K562 (cell line): ENCODE measurements around the gene RSPH6A. TPM values are rescaled to one million over a fixed set of nuclear protein-coding genes. Genes with fewer than 3 reads are reported as not detected.

ENCODE experiments used
- MAFF ChIP-seq: IDR thresholded peaks from 2 replicates; pipeline ENCODE4 v1.6.1; 2012; ENCODE audit warnings: low read length, improper control_type of control experiment
- RFX7 ChIP-seq: fragments of 250-450 bp; sonication (Bioruptor Pico); IDR thresholded peaks from 2 replicates; pipeline ENCODE4 v1.5.1; 2021; ENCODE audit warnings: mild to moderate bottlenecking
- ZNF512 ChIP-seq: IDR thresholded peaks from 2 replicates; pipeline ENCODE4 v1.6.1; 2016; ENCODE audit warnings: missing genetic modification characterization, missing compliant biosample characterization
- polyA plus RNA-seq, 8 experiments: library from polyadenylated mRNA; depleted of rRNA in 4 of 8; stranded (reverse) in 5 of 8; unstranded in 3 of 8; fragments of >200 nt; fragmentation: Nextera tagmentation in 2 of 8; fragmentation: Illumina TruSeq in 1 of 8; extraction: Ambion mirVana in 2 of 8; extraction: Trizol in 1 of 8; gene quantifications; 2 replicates each; pipeline versions ENCODE4 v1.2.1 to v1.2.3, GENCODE V29; 2011 to 2014; ENCODE audit warnings: inconsistent platforms in 1 of 8, missing spikeins in 1 of 8
- total RNA-seq, 7 experiments: library from RNA; depleted of rRNA in 6 of 7; stranded (reverse); fragments of >200 nt in 6 of 7; fragmentation: Illumina TruSeq in 2 of 7; extraction: Trizol in 2 of 7; gene quantifications; 2 replicates each; pipeline versions ENCODE4 v1.2.1 to v1.2.3, GENCODE V29; 2011 to 2021; ENCODE audit warnings: low replicate concordance in 1 of 7

Gene RSPH6A
- total and polyA plus RNA-seq, 9 of the 15 experiments (the other 6 are each of a cell fraction or from before 2014, with no cell fraction given) = 0.03 to 0.15 (median 0.07) TPM; not detected in 5

GRCh38 chr19:45746866-45747265 is 68.2 kb downstream of the RSPH6A start (continued):
- TF ChIP-seq ZNF512 (no peak), RFX7 (CRISPR knock-in tag) (no peak), MAFF (no peak)

Other genes with a start within 250 kb of the RSPH6A start
Only the 7 nearest of the 20 such genes appear.
- 1.6 and 2.4 TPM in 2 replicates for gene MEIOSIN, start 81.9 kb downstream of the RSPH6A start, total RNA-seq (2014; rRNA removed)
- 0.64 and 0.76 TPM in 2 replicates for gene MEIOSIN, start 81.9 kb downstream of the RSPH6A start, total RNA-seq (2014; rRNA removed; fragmentation: Illumina TruSeq; extraction: Trizol)
- gene MEIOSIN, start 81.9 kb downstream of the RSPH6A start, total RNA-seq (2015; rRNA removed; fragmentation: Illumina TruSeq; extraction: Trizol) = 0.51 and 0.64 TPM in 2 replicates
- 1.5 and 2.0 TPM in 2 replicates for gene MEIOSIN, start 81.9 kb downstream of the RSPH6A start, total RNA-seq (2021)
- gene MEIOSIN, start 81.9 kb downstream of the RSPH6A start, polyA plus RNA-seq (2011; rRNA removed) = 0.20 and 1.4 TPM in 2 replicates
- gene MEIOSIN, start 81.9 kb downstream of the RSPH6A start, polyA plus RNA-seq (2014; fragmentation: Illumina TruSeq; extraction: Trizol) = 1.8 and 2.2 TPM in 2 replicates
- under 1 TPM; 0.06 to 0.07 TPM for gene MEIOSIN, start 81.9 kb downstream of the RSPH6A start, polyA plus RNA-seq (2014; fragmentation: Nextera tagmentation; extraction: Ambion mirVana)
- gene MEIOSIN, start 81.9 kb downstream of the RSPH6A start, polyA plus RNA-seq (2014; rRNA removed) = 1.2 and 1.6 TPM in 2 replicates
- gene SIX5, start 46.1 kb downstream of the RSPH6A start, total RNA-seq (2014; rRNA removed) = 7.9 and 9.0 TPM in 2 replicates
- 1.0 and 1.4 TPM in 2 replicates for gene SIX5, start 46.1 kb downstream of the RSPH6A start, total RNA-seq (2014; rRNA removed; fragmentation: Illumina TruSeq; extraction: Trizol)
- gene SIX5, start 46.1 kb downstream of the RSPH6A start, total RNA-seq (2015; rRNA removed; fragmentation: Illumina TruSeq; extraction: Trizol) = 4.2 and 5.0 TPM in 2 replicates
- gene SIX5, start 46.1 kb downstream of the RSPH6A start, total RNA-seq (2021) = 15.2 and 17.2 TPM in 2 replicates
- 2.5 and 6.1 TPM in 2 replicates for gene SIX5, start 46.1 kb downstream of the RSPH6A start, polyA plus RNA-seq (2011; rRNA removed)
- 7.4 and 12.5 TPM in 2 replicates for gene SIX5, start 46.1 kb downstream of the RSPH6A start, polyA plus RNA-seq (2014; fragmentation: Illumina TruSeq; extraction: Trizol)
- not detected for gene SIX5, start 46.1 kb downstream of the RSPH6A start, polyA plus RNA-seq (2014; fragmentation: Nextera tagmentation; extraction: Ambion mirVana)
- 9.7 and 10.2 TPM in 2 replicates for gene SIX5, start 46.1 kb downstream of the RSPH6A start, polyA plus RNA-seq (2014; rRNA removed)
- 7.7 and 10.9 TPM in 2 replicates for gene DMPK, start 32.8 kb downstream of the RSPH6A start, total RNA-seq (2014; rRNA removed)
- 2.3 and 2.8 TPM in 2 replicates for gene DMPK, start 32.8 kb downstream of the RSPH6A start, total RNA-seq (2014; rRNA removed; fragmentation: Illumina TruSeq; extraction: Trizol)
- 7.3 and 8.8 TPM in 2 replicates for gene DMPK, start 32.8 kb downstream of the RSPH6A start, total RNA-seq (2015; rRNA removed; fragmentation: Illumina TruSeq; extraction: Trizol)
- gene DMPK, start 32.8 kb downstream of the RSPH6A start, total RNA-seq (2021) = 22.7 and 26.5 TPM in 2 replicates
- gene DMPK, start 32.8 kb downstream of the RSPH6A start, polyA plus RNA-seq (2011; rRNA removed) = 7.0 and 11.2 TPM in 2 replicates
- 8.0 and 9.1 TPM in 2 replicates for gene DMPK, start 32.8 kb downstream of the RSPH6A start, polyA plus RNA-seq (2014; fragmentation: Illumina TruSeq; extraction: Trizol)
- gene DMPK, start 32.8 kb downstream of the RSPH6A start, polyA plus RNA-seq (2014; fragmentation: Nextera tagmentation; extraction: Ambion mirVana) = under 1 TPM; 0.24 to 0.63 TPM
- 19.1 and 31.3 TPM in 2 replicates for gene DMPK, start 32.8 kb downstream of the RSPH6A start, polyA plus RNA-seq (2014; rRNA removed)
- gene DMWD, start 22.5 kb downstream of the RSPH6A start, total RNA-seq (2014; rRNA removed) = 30.5 and 38.4 TPM in 2 replicates
- 18.1 and 20.0 TPM in 2 replicates for gene DMWD, start 22.5 kb downstream of the RSPH6A start, total RNA-seq (2014; rRNA removed; fragmentation: Illumina TruSeq; extraction: Trizol)
- 19.0 and 20.7 TPM in 2 replicates for gene DMWD, start 22.5 kb downstream of the RSPH6A start, total RNA-seq (2015; rRNA removed; fragmentation: Illumina TruSeq; extraction: Trizol)
- 51.3 and 54.6 TPM in 2 replicates for gene DMWD, start 22.5 kb downstream of the RSPH6A start, total RNA-seq (2021)
- 15.6 and 22.6 TPM in 2 replicates for gene DMWD, start 22.5 kb downstream of the RSPH6A start, polyA plus RNA-seq (2011; rRNA removed)
- 15.4 and 18.7 TPM in 2 replicates for gene DMWD, start 22.5 kb downstream of the RSPH6A start, polyA plus RNA-seq (2014; fragmentation: Illumina TruSeq; extraction: Trizol)
- 1 to 10 TPM; 4.7 to 7.9 TPM for gene DMWD, start 22.5 kb downstream of the RSPH6A start, polyA plus RNA-seq (2014; fragmentation: Nextera tagmentation; extraction: Ambion mirVana)
- gene DMWD, start 22.5 kb downstream of the RSPH6A start, polyA plus RNA-seq (2014; rRNA removed) = 27.7 and 32.8 TPM in 2 replicates
- gene SYMPK, start 47.8 kb upstream of the RSPH6A start, total RNA-seq (2014; rRNA removed) = 58.4 and 60.4 TPM in 2 replicates
- 26.4 and 31.4 TPM in 2 replicates for gene SYMPK, start 47.8 kb upstream of the RSPH6A start, total RNA-seq (2014; rRNA removed; fragmentation: Illumina TruSeq; extraction: Trizol)
- 38.7 and 40.9 TPM in 2 replicates for gene SYMPK, start 47.8 kb upstream of the RSPH6A start, total RNA-seq (2015; rRNA removed; fragmentation: Illumina TruSeq; extraction: Trizol)
- gene SYMPK, start 47.8 kb upstream of the RSPH6A start, total RNA-seq (2021) = 86.9 and 95.5 TPM in 2 replicates
- 80.3 and 101 TPM in 2 replicates for gene SYMPK, start 47.8 kb upstream of the RSPH6A start, polyA plus RNA-seq (2011; rRNA removed)
- 79.4 and 82.9 TPM in 2 replicates for gene SYMPK, start 47.8 kb upstream of the RSPH6A start, polyA plus RNA-seq (2014; fragmentation: Illumina TruSeq; extraction: Trizol)
- gene SYMPK, start 47.8 kb upstream of the RSPH6A start, polyA plus RNA-seq (2014; fragmentation: Nextera tagmentation; extraction: Ambion mirVana) = under 1 TPM; 0.73 to 0.85 TPM
- gene SYMPK, start 47.8 kb upstream of the RSPH6A start, polyA plus RNA-seq (2014; rRNA removed) = 63.1 and 66.5 TPM in 2 replicates
- gene FOXA3, start 49.0 kb upstream of the RSPH6A start, total RNA-seq (2014; rRNA removed) = 5.5 and 8.9 TPM in 2 replicates
- 3.3 and 3.5 TPM in 2 replicates for gene FOXA3, start 49.0 kb upstream of the RSPH6A start, total RNA-seq (2014; rRNA removed; fragmentation: Illumina TruSeq; extraction: Trizol)
- 3.2 and 3.5 TPM in 2 replicates for gene FOXA3, start 49.0 kb upstream of the RSPH6A start, total RNA-seq (2015; rRNA removed; fragmentation: Illumina TruSeq; extraction: Trizol)
- 8.1 and 8.6 TPM in 2 replicates for gene FOXA3, start 49.0 kb upstream of the RSPH6A start, total RNA-seq (2021)
- 10.7 and 15.5 TPM in 2 replicates for gene FOXA3, start 49.0 kb upstream of the RSPH6A start, polyA plus RNA-seq (2011; rRNA removed)
- gene FOXA3, start 49.0 kb upstream of the RSPH6A start, polyA plus RNA-seq (2014; fragmentation: Illumina TruSeq; extraction: Trizol) = 4.7 and 6.1 TPM in 2 replicates
- gene FOXA3, start 49.0 kb upstream of the RSPH6A start, polyA plus RNA-seq (2014; fragmentation: Nextera tagmentation; extraction: Ambion mirVana) = 1 to 10 TPM; 1.3 to 1.5 TPM
- gene FOXA3, start 49.0 kb upstream of the RSPH6A start, polyA plus RNA-seq (2014; rRNA removed) = 5.0 and 6.7 TPM in 2 replicates
- 32.2 and 38.8 TPM in 2 replicates for gene IRF2BP1, start 70.8 kb upstream of the RSPH6A start, total RNA-seq (2014; rRNA removed)
- 2.6 and 2.8 TPM in 2 replicates for gene IRF2BP1, start 70.8 kb upstream of the RSPH6A start, total RNA-seq (2014; rRNA removed; fragmentation: Illumina TruSeq; extraction: Trizol)
- gene IRF2BP1, start 70.8 kb upstream of the RSPH6A start, total RNA-seq (2015; rRNA removed; fragmentation: Illumina TruSeq; extraction: Trizol) = 8.4 and 9.5 TPM in 2 replicates
- gene IRF2BP1, start 70.8 kb upstream of the RSPH6A start, total RNA-seq (2021) = 35.0 and 35.9 TPM in 2 replicates
- gene IRF2BP1, start 70.8 kb upstream of the RSPH6A start, polyA plus RNA-seq (2011; rRNA removed) = 3.2 and 5.0 TPM in 2 replicates
- gene IRF2BP1, start 70.8 kb upstream of the RSPH6A start, polyA plus RNA-seq (2014; fragmentation: Illumina TruSeq; extraction: Trizol) = 3.5 and 8.6 TPM in 2 replicates
- under 1 TPM; 0.61 to 0.62 TPM for gene IRF2BP1, start 70.8 kb upstream of the RSPH6A start, polyA plus RNA-seq (2014; fragmentation: Nextera tagmentation; extraction: Ambion mirVana)
- 14.3 and 18.8 TPM in 2 replicates for gene IRF2BP1, start 70.8 kb upstream of the RSPH6A start, polyA plus RNA-seq (2014; rRNA removed)